Smooth muscle cell of the brain vasculature (primary cell): Measurements from ENCODE around the gene DSC1.
"Not testable (repeated sequence)": the region's sequence is repeated elsewhere in the genome, so short reads cannot be mapped to it uniquely, and the experiment has no call there.

Experiments
- DNase-seq: peaks from one replicate; pipeline ENCODE4 v3.0.0-alpha.2; 2012; ENCODE audit warnings: low read depth, low spot score

Gene DSC1

DNA sequence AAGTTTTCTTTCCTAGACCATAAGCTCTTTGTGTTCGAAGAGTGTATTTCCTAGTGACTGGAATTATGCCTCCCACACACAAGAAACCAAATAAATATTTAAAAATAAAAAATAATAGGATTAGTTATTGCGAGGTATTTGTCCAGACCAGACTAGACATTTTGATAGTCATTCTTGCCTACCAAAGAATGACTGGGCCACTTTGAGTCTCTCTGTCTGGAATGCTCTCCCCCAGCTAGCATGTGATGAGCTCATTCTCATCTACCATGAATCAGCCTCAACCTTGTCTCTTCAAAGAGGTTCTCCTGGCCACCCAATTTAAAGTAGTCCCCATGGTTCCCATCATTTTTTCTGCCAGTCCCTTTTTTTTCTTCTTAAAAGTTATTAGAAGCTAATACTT, 13.9 kb upstream of the DSC1 start:
- DNase-seq = no peak

DNA sequence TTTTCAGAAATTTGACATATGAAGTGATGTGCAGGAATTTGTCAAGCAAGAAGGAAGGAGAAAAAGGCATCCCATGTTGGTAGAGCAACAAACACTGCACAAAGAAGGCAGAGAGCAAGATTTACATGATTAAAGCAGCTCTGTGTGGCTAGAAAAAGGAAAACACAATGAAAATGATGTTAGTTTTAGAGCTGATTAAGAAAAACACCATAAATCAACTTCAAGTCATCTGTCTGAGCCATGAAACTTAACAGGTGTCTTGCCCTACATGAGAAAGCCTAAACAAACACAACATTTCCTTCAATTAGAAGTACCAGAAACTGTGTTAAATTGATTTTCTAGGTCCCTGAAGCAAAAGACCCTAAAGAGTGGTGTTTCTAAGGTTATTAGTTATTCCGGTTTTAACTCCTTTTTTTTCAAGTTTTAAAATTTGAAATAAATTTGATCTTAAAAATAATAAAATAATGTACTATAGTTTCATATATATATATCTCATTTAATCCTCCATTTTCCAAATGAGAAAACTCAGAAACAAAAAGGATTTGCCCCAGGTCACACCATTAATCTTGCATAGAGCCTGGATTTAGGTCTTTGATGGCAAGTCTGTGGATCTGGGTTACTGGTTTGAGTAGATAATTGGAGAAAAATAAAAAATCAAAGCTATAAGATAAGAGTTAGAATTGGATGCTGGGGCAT, 8.6 kb upstream of the DSC1 start:
- no peak for DNase-seq

GRCh38 chr18:31170335-31170734, 7.7 kb upstream of the DSC1 start:
- no peak for DNase-seq

GRCh38 chr18:31162419-31162793, 250 bp downstream of the DSC1 start:
- no peak for DNase-seq

- no peak for DNase-seq
Observed at GRCh38 chr18:31161757-31162418, 768 bp downstream of the DSC1 start.

DNA sequence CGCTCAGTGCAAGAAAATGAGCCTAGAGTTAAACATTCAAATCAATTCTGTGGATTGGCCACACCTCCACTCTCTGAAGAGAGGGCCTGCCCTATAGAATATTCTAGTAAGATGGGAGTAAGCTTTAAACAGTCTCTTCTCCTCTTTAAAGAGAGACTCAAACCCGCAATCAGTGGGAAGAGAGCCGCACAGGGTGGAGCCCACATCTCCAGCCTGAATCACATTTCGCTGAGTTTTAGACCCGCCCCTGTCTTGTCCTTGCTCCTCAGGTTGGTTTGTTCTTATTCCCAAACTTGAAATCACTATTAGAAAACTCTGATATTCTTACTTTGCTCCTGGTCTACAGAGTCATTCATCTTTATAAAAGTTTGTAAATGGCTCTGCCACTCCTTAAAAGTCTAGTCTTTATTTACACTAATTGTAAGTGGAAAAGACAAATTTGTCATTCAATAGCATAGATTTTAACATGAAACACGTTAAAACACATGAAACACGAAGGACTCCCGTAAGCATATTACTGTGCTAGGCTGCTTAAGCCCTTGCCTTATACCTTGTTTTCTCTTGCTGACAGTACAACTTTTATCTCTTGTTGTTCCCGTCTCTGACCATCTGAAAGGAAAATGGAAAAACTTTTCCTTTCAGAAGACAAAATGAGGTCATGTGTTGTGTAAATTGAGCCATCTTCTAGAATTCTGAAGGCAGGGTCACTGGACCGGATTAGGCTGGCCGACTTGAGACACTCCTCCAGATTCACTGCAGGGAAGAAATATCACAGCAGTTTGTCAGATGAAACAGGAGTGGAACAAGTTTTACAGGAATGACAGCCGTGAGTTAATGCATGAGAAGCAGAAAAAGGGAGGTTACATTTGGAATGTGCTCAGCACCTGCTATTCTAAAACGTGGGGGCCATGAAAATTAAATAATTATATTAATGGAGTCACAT, 5.6 kb downstream of the DSC1 start:
- DNase-seq = no peak

DNA sequence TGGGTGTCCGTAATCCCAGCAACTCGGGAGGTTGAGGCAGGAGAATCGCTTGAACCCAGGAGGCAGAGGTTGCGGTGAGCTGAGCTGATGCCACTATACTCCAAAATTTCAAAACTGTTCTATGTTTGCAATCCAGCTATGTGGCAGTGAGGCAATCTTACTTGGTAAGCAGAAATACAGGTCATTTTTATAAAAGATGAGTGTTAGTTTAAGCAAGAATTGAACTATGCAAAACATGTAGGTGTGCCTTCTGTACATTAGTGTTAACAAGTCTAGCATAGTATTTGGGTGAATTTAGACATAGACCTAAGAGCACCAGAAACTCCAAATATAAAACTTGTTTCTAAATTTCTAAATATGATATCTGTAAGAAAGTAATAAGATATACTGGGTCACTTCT, 7.2 kb downstream of the DSC1 start:
- DNase-seq = no peak

GRCh38 chr18:31154181-31154580, 8.5 kb downstream of the DSC1 start:
- DNase-seq = no peak

GRCh38 chr18:31149351-31149750, 13.3 kb downstream of the DSC1 start:
- no peak for DNase-seq

- DNase-seq = no peak
Observed at GRCh38 chr18:31148600-31148999, 14.1 kb downstream of the DSC1 start.

- no peak for DNase-seq
Observed at GRCh38 chr18:31146809-31147208, 15.8 kb downstream of the DSC1 start.

DNA sequence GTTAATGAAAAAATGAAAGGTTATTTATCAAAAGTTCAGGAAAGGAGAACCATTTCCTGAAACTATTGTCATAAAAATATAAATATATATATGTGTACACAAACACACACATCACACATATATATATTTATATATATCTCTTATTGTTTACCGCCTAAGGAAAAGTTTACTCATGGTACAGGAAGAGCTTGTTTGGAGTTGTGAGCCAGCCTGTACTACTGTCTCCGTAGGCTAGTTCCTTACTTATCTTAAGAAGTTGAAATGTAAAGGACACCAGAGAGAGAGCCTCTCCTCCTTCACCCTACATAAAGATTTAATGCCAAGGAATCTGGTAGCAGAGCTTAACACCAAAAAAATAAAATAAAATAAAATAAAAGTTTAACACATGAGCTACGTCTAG, 19.6 kb downstream of the DSC1 start:
- no peak for DNase-seq

DNA sequence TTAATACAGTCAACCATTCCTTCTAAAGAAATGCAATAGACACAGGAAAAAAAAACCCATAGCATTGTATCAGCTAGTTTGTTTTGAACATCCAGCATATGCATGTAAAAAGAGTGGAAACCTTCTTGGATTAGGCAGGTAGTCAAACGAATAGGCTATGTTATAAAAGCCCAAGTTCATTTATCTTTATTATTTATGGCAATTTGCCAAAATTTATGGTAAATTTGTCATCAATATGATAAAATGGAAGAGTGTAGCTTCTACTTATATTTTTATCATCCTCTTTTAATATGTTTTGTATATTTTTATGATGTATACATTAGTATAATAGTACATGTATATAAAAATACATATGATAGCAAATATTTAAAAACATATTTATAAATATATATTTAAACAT, 23.9 kb downstream of the DSC1 start:
- no peak for DNase-seq

GRCh38 chr18:31134988-31135529, 27.6 kb downstream of the DSC1 start:
- DNase-seq = no peak

DNA sequence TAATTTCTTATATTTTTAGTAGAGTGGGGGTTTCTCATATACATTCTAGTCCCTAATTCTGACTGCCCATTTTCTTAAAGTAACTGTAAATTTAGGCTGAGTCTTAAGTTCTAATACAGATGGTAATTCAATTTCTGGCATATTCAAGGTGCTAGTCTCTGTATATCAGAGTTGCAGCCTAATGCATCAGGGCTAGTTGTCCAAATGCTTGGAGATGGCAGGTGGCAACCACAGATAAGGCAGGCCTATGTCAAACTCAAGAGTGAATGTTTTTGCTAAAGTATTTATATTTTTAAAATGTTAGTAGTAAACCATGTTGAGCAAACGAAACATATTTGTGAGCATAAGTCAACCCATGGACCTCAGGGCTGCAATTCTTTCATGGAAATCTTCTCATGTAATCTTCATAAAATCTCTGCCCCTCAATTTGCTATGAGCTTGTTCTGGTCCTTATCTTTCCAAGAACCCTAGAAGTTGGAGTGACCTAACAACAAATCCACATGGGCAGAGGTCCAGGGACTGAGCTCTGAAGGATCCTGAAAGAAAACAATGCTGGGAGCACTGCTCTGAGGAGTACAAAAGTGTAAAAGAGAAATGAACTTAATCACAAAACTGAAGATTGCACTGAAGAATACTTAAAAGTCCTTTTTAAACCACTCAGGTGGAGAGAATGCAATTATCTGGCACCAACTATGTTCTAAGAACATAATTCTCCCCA, 33.1 kb downstream of the DSC1 start:
- no peak for DNase-seq

- DNase-seq = no peak
Observed at GRCh38 chr18:31125878-31126277, 36.8 kb downstream of the DSC1 start.

GRCh38 chr18:31123125-31123524, 39.5 kb downstream of the DSC1 start:
- DNase-seq = not testable (repeated sequence)

DNA sequence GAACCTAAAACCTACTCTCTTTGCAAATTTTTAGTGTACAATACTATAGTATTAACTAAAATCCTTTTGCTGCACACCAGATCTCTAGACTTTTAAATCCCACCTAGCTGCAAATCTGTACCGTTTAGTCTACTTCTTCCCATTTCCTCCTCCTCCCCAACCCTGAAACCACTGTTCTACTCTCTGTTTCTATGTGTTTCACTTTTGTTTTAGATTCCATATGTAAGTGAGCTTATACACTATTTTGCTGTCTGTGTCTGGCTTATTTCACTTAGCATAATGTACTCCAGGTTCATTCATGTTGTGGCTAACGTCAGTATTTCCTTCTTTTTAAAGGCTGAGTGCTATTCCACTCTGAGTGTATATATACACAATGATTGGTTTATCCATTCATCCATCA, 42.1 kb downstream of the DSC1 start:
- no peak for DNase-seq

DNA sequence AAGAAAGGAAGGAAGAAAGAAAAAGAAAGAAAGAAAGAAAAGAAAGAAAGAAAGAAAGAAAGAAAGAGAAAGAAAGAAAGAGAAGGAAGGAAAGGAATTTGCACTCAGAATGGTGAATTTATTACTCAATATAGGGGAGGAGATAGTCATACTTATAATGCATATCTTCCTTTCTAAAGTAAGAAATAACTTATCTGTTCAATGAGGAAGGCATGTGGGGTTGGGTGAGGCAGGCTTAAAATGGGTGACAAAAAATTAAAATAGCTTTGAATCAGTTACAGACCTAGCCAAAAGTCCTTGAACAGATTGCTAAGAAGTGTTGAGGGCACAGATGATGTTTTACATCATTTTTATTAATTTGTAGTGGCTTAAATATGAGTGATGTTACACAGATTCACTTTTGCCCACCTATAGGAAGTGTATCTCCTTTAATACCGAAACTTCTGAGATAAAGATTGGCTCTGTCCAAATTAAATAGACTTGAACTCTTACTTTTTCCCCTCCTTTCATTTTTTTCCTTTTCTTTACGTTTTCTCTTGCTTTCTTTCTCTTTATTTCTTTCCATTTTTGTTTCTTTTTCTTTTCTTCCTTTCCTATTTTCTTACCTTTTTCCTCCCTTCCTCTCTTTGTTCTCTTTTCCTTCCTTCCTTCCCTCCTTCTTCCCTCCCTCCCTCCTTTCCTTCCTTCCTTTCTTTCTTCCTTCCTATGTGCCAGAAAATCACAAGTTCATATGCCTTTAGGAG, 45.6 kb downstream of the DSC1 start:
- DNase-seq = no peak

GRCh38 chr18:31112804-31113203, 49.9 kb downstream of the DSC1 start:
- no peak for DNase-seq

DNA sequence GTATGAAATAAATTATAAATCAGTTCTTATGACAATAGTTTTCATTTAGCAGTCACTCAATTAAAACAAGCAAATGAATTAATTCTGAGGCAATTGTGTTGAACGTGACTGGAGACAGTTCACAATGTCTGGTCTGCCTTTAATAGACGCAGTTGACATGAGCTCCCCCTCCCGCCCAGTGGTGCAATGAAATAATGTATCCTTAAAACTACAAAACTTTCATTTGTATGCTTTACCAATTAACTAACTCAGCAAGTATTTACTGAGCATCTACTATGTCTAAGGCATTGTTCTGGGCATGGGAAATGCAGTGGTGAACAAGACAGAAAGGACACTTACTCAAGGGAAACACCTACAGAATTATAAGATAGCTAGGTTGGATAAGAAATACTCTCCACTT, 56.9 kb downstream of the DSC1 start:
- no peak for DNase-seq
